Esophagus muscularis mucosa (tissue), 4 donors: Measurements from ENCODE around the gene GTF2F2.

Experiments used
- EP300 ChIP-seq: sonication (generic); formaldehyde crosslinking; IDR thresholded peaks from one replicate; pipeline ENCODE4 v1.6.1; 2017; ENCODE audit warnings: antibody characterized with exemption
- POLR2A ChIP-seq: fragments of 450-650 bp; IDR thresholded peaks from one replicate; pipeline ENCODE4 v1.6.1; 2017; ENCODE audit warnings: antibody characterized with exemption, moderate library complexity, mild to moderate bottlenecking, low read depth
- POLR2AphosphoS5 ChIP-seq, 2 donors: sonication (generic); formaldehyde crosslinking; IDR thresholded peaks; one replicate each; pipeline ENCODE4 v1.6.1; 2017; ENCODE audit warnings: antibody characterized with exemption in 2 of 2
- TF ChIP-seq, protein P1 (sequence below), 3 experiments: fragments of 200-600 bp in 2 of 3; fragments of 450-650 bp in 1 of 3; sonication (generic) in 2 of 3; IDR thresholded peaks; one replicate each; pipeline ENCODE4 v1.5.1; 2017 to 2019; ENCODE audit warnings: antibody characterized with exemption in 3 of 3, mild to moderate bottlenecking in 2 of 3, moderate library complexity in 1 of 3

DNA sequence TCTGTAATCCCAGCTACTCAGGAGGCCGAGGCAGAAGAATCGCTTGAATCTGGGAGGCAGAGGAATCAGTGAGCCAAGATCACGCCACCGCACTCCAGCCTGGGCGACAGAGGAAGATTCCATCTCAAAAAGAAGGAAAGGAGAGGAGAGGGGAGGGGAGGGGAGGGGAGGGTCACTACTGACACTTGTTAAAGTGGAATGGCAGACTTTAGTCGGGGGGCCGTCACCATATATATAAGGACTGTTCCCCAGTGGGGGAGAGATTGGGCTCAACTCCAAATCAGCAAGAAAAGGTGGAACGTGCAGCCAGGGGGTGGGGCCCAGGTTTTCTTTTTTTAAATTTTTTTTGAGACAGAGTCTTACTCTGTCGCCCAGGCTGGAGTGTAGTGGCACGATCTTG, 194.5 kb downstream of the GTF2F2 start:
- TF ChIP-seq, protein P1, sequence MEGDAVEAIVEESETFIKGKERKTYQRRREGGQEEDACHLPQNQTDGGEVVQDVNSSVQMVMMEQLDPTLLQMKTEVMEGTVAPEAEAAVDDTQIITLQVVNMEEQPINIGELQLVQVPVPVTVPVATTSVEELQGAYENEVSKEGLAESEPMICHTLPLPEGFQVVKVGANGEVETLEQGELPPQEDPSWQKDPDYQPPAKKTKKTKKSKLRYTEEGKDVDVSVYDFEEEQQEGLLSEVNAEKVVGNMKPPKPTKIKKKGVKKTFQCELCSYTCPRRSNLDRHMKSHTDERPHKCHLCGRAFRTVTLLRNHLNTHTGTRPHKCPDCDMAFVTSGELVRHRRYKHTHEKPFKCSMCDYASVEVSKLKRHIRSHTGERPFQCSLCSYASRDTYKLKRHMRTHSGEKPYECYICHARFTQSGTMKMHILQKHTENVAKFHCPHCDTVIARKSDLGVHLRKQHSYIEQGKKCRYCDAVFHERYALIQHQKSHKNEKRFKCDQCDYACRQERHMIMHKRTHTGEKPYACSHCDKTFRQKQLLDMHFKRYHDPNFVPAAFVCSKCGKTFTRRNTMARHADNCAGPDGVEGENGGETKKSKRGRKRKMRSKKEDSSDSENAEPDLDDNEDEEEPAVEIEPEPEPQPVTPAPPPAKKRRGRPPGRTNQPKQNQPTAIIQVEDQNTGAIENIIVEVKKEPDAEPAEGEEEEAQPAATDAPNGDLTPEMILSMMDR (IDR thresholded peaks at IDR 0.05) = no peak
- TF ChIP-seq POLR2A (no peak), EP300 (no peak), POLR2AphosphoS5 (IDR thresholded peaks at IDR 0.05) (no peak)
